A549 (cell line): ENCODE data around the gene EIF4G3. TPM values are rescaled to one million over a fixed set of nuclear protein-coding genes. Genes with fewer than 3 reads are reported as not detected.
"Not testable (repeated sequence)": the region's sequence is repeated elsewhere in the genome, so short reads cannot be mapped to it uniquely, and the experiment has no call there.

ENCODE experiments used
- ATAC-seq, 2 experiments: fragments of 200-7000 bp in 1 of 2; fragments of >200 bp in 1 of 2; cut with Nextera tagmentation in 1 of 2; cut with Tn5 transposase in 1 of 2; 3 replicates each; pipeline versions ENCODE4 v1.8.0 to v1.9.1; 2018 to 2020; ENCODE audit warnings: mild to moderate bottlenecking in 1 of 2, moderate library complexity in 1 of 2
- CTCF ChIA-PET: fragments of 300-600 bp; sonication (Branson Sonifier 250); formaldehyde crosslinking; extraction: SDS; loops from one replicate; lab custom pipeline; 2021; ENCODE audit warnings: antibody characterized with exemption, inconsistent platforms; lab: Yijun Ruan, JAX
- POLR2A ChIA-PET: fragments of 350-600 bp; formaldehyde crosslinking; extraction: SDS; loops from one replicate; lab custom pipeline; 2021; ENCODE audit warnings: antibody characterized with exemption, inconsistent platforms; lab: Yijun Ruan, JAX
- DNase-seq, 2 experiments: peaks; one replicate each; pipeline versions ENCODE4 v3.0.0 to v3.0.0-alpha.2; 2011 to 2016; ENCODE audit warnings: low read depth in 1 of 2, low spot score in 1 of 2
- FAIRE-seq: peaks from 2 replicates; lab custom pipeline; 2011; peaks lifted over from hg19 to GRCh38; lab: Jason Lieb, UNC
- H3K27ac ChIP-seq, 2 experiments: fragments of >200 bp; sonication (Bioruptor Twin); formaldehyde crosslinking; 3 replicates each; pipeline ENCODE4 v1.5.1; 2016 to 2017
- H3K4me1 ChIP-seq: fragments of >200 bp; sonication (Bioruptor Twin); formaldehyde crosslinking; 3 replicates; pipeline ENCODE4 v1.6.1; 2016
- H3K4me2 ChIP-seq: fragments of >200 bp; sonication (Bioruptor Twin); formaldehyde crosslinking; 3 replicates; pipeline ENCODE4 v1.6.1; 2016
- H3K4me3 ChIP-seq: fragments of >200 bp; sonication (Bioruptor Twin); formaldehyde crosslinking; 3 replicates; pipeline ENCODE4 v1.5.1; 2016
- H3K9me3 ChIP-seq: fragments of >200 bp; sonication (Bioruptor Twin); formaldehyde crosslinking; 3 replicates; pipeline ENCODE4 v1.6.1; 2016
- BHLHE40 ChIP-seq: IDR thresholded peaks from 2 replicates; pipeline ENCODE4 v1.6.1; 2012; ENCODE audit warnings: low read depth, low read length, inconsistent platforms
- E2F6 ChIP-seq: IDR thresholded peaks from 2 replicates; pipeline ENCODE4 v1.6.1; 2012; ENCODE audit warnings: low read depth, borderline replicate concordance
- ESRRA ChIP-seq: fragments of 150-350 bp; IDR thresholded peaks from 2 replicates; pipeline ENCODE4 v1.6.1; 2014; ENCODE audit warnings: mild to moderate bottlenecking, low read length, borderline replicate concordance
- FOXS1 ChIP-seq: fragments of 250-450 bp; sonication (Bioruptor Pico); IDR thresholded peaks from 2 replicates; pipeline ENCODE4 v1.5.0; 2020; ENCODE audit warnings: mild to moderate bottlenecking, moderate library complexity
- GATA3 ChIP-seq: IDR thresholded peaks from 2 replicates; pipeline ENCODE4 v1.6.1; 2012; ENCODE audit warnings: borderline replicate concordance
- HDAC2 ChIP-seq: fragments of 200-600 bp; sonication (generic); IDR thresholded peaks from 2 replicates; pipeline ENCODE4 v1.6.1; 2016
- HES2 ChIP-seq: fragments of >200 bp; sonication (Bioruptor Twin); formaldehyde crosslinking; IDR thresholded peaks from 2 replicates; pipeline ENCODE4 v1.6.1; 2016
- KDM5A ChIP-seq: fragments of 200-600 bp; sonication (generic); IDR thresholded peaks from 2 replicates; pipeline ENCODE4 v1.6.1; 2016; ENCODE audit warnings: antibody characterized with exemption, mild to moderate bottlenecking
- MAFK ChIP-seq: fragments of 450-650 bp; IDR thresholded peaks from 2 replicates; pipeline ENCODE4 v1.6.1; 2014; ENCODE audit not compliant: partially characterized antibody
- NPAS2 ChIP-seq: fragments of 250-450 bp; sonication (Bioruptor Pico); IDR thresholded peaks from 2 replicates; pipeline ENCODE4 v1.8.0; 2022; ENCODE audit warnings: mild to moderate bottlenecking, moderate library complexity, borderline replicate concordance
- POLR2A ChIP-seq: IDR thresholded peaks from 2 replicates; pipeline ENCODE4 v1.6.1; 2012; ENCODE audit warnings: mild to moderate bottlenecking, low read length
- REST ChIP-seq: fragments of 200-600 bp; sonication (generic); IDR thresholded peaks from 2 replicates; pipeline ENCODE4 v1.6.1; 2016; ENCODE audit warnings: antibody characterized with exemption, mild to moderate bottlenecking, moderate library complexity
- SMC3 ChIP-seq: fragments of >200 bp; sonication (Bioruptor Twin); formaldehyde crosslinking; IDR thresholded peaks from 3 replicates; pipeline ENCODE4 v1.6.1; 2018; ENCODE audit warnings: inconsistent platforms
- SREBF2 ChIP-seq: fragments of 450-650 bp; IDR thresholded peaks from 2 replicates; pipeline ENCODE4 v1.6.1; 2014; ENCODE audit warnings: mild to moderate bottlenecking, moderate library complexity
- TFCP2L1 ChIP-seq: fragments of 250-450 bp; sonication (Bioruptor Pico); IDR thresholded peaks from 2 replicates; pipeline ENCODE4 v1.5.0; 2021; ENCODE audit warnings: mild to moderate bottlenecking
- ZC3H11A ChIP-seq: fragments of 450-650 bp; IDR thresholded peaks from 2 replicates; pipeline ENCODE4 v1.6.1; 2014; ENCODE audit warnings: antibody characterized with exemption, mild to moderate bottlenecking
- ZFP36 ChIP-seq: fragments of 450-650 bp; IDR thresholded peaks from 2 replicates; pipeline ENCODE4 v1.6.1; 2014; ENCODE audit warnings: borderline replicate concordance; ENCODE audit not compliant: partially characterized antibody
- WGBS: methylation state at CpG from one replicate; pipeline ENCODE4 v1.1.6; 2017; ENCODE audit errors: missing lambda C conversion rate; 5-methylcytosine and 5-hydroxymethylcytosine counted together
- polyA plus RNA-seq, 4 experiments: library from polyadenylated mRNA; depleted of rRNA in 3 of 4; stranded (reverse); fragments of >200 nt; fragmentation: RNase III in 1 of 4; extraction: RNeasy Plus Mini Kit Qiagen cat#74134 plus additional on column Dnase treatment in 1 of 4; gene quantifications; 2 replicates in 3 of 4; 3 replicates in 1 of 4; pipeline ENCODE4 v1.2.3, GENCODE V29; 2011 to 2017
- TF ChIP-seq, protein P1 (sequence below): fragments of 450-650 bp; IDR thresholded peaks from 2 replicates; pipeline ENCODE4 v1.6.1; 2014; ENCODE audit warnings: antibody characterized with exemption
- TF ChIP-seq, protein P2 (sequence below): IDR thresholded peaks from 2 replicates; pipeline ENCODE4 v1.6.1; 2012
- TF ChIP-seq, protein P3 (sequence below): fragments of >200 bp; sonication (Bioruptor Twin); formaldehyde crosslinking; IDR thresholded peaks from 3 replicates; pipeline ENCODE4 v1.6.1; 2016

Gene EIF4G3
- polyA plus RNA-seq, 2 of the 4 experiments (the other 2 are of a cell fraction): 25.0 to 51.3 TPM

DNA sequence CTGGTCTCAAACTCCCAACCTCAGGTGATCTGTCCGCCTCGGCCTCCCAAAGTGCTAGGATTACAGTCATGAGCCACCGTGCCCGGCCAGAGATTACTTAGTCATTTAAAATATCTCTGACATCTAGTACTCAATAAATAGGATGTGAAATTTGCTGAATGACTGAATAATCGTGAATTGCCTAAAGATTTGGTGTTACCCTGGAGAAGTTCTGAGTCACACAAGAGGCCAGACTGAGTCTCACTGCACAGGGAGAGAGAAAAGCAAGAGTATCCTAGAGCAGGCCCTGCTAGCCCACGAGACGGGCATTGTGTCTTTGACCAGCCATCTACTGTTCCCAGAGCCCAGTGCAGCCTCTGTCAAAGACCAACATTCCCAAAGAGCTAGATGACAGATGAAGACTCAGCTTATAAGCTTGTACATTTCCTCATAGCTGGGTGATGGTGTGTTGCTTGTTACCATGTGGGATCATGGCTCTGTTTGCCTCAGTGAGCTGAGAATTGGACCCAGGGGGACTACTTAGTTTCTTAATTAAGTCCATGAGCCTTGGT lies 5.6 kb upstream of the EIF4G3 start:
- ChIA-PET CTCF (interaction anchor here (1.3 to 3.6 kb wide), 3 partner anchors 9 to 186 kb away, joined by 3 to 13 read pairs (median 7); no protein-coding TSS in a partner anchor), POLR2A (no interaction called here)
- no peak for TF ChIP-seq MAFK
- no peak for TF ChIP-seq FOXS1
- TF ChIP-seq, protein P1, sequence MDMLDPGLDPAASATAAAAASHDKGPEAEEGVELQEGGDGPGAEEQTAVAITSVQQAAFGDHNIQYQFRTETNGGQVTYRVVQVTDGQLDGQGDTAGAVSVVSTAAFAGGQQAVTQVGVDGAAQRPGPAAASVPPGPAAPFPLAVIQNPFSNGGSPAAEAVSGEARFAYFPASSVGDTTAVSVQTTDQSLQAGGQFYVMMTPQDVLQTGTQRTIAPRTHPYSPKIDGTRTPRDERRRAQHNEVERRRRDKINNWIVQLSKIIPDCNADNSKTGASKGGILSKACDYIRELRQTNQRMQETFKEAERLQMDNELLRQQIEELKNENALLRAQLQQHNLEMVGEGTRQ: no peak
- TF ChIP-seq, protein P2, sequence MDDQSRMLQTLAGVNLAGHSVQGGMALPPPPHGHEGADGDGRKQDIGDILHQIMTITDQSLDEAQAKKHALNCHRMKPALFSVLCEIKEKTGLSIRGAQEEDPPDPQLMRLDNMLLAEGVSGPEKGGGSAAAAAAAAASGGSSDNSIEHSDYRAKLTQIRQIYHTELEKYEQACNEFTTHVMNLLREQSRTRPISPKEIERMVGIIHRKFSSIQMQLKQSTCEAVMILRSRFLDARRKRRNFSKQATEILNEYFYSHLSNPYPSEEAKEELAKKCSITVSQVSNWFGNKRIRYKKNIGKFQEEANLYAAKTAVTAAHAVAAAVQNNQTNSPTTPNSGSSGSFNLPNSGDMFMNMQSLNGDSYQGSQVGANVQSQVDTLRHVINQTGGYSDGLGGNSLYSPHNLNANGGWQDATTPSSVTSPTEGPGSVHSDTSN: no peak
- TF ChIP-seq HDAC2: no peak
- TF ChIP-seq ZFP36: no peak
- TF ChIP-seq HES2: no peak
- no peak for TF ChIP-seq ESRRA
- TF ChIP-seq SREBF2: no peak
- no peak for TF ChIP-seq NPAS2 (CRISPR knock-in tag)
- TF ChIP-seq BHLHE40: no peak
- no peak for TF ChIP-seq KDM5A
- no peak for TF ChIP-seq SMC3
- TF ChIP-seq TFCP2L1 (CRISPR knock-in tag): no peak
- TF ChIP-seq, protein P3, sequence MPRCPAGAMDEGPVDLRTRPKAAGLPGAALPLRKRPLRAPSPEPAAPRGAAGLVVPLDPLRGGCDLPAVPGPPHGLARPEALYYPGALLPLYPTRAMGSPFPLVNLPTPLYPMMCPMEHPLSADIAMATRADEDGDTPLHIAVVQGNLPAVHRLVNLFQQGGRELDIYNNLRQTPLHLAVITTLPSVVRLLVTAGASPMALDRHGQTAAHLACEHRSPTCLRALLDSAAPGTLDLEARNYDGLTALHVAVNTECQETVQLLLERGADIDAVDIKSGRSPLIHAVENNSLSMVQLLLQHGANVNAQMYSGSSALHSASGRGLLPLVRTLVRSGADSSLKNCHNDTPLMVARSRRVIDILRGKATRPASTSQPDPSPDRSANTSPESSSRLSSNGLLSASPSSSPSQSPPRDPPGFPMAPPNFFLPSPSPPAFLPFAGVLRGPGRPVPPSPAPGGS: no peak
- TF ChIP-seq E2F6: no peak
- no peak for TF ChIP-seq ZC3H11A
- TF ChIP-seq GATA3: no peak
- TF ChIP-seq POLR2A: no peak
- no peak for TF ChIP-seq REST
- FAIRE-seq (no peak), DNase-seq (no peak), ATAC-seq (no peak)
- WGBS: 82% methylated on average over 7 of the region's 7 CpGs
- Histone ChIP-seq H3K9me3 (no peaks in the 10 kb centered on the region), H3K4me3 (no peak overlapping the region), H3K4me2 (no peak overlapping the region), H3K4me1 (peaks cover 2% of the 10 kb centered on the region; the same call in 1 of the 3 replicates), H3K27ac (no peak overlapping the region)

DNA sequence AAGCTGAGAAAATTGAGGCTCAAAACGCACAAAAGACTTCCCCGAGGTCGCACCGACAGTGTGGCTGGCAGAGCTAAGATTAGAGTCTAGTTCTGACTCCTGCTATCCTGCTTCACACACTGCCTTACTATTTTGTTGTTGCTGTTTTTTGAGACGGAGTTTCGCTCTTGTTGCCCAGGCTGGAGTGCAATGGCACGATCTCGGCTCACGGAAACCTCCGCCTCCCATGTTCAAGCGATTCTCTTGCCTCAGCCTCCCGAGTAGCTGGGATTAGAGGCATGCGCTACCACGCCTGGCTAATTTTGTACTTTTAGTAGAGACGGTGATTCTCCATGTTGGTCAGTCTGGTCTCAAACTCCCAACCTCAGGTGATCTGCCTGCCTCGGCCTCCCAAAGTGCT lies 1.6 kb upstream of the EIF4G3 start:
- not testable (repeated sequence) for H3K27ac ChIP-seq, FAIRE-seq, H3K4me2 ChIP-seq, DNase-seq, H3K4me3 ChIP-seq, H3K9me3 ChIP-seq, ATAC-seq
- peaks cover 14% of the 10 kb centered on the region for H3K4me1 ChIP-seq
- ChIA-PET CTCF (interaction anchor here (0.8 to 1.4 kb wide), 2 partner anchors 12 to 17 kb away, joined by 3 to 4 read pairs; no protein-coding TSS in a partner anchor), POLR2A (interaction anchor here (1.1 kb wide), 1 partner anchor 392 kb away, joined by 3 read pairs; no protein-coding TSS in a partner anchor)
- WGBS: 94% methylated on average over 16 of the region's 16 CpGs
